Common myeloid progenitor, CD34-positive (primary cell): ENCODE measurements around the gene MAMLD1.
A peak's percentile ranks its signal among the peaks of the same experiment; 100 is the strongest.

Experiments
- CTCF ChIA-PET: fragments of 350-600 bp; sonication (Branson Sonifier 250); formaldehyde crosslinking; loops from one replicate; lab custom pipeline; 2021; ENCODE audit warnings: antibody characterized with exemption; lab: Charles Lee
- POLR2A ChIA-PET: fragments of 350-600 bp; sonication (Branson Sonifier 250); formaldehyde crosslinking; loops from one replicate; lab custom pipeline; 2021; ENCODE audit warnings: antibody characterized with exemption; lab: Charles Lee
- DNase-seq, 3 donors: peaks; one replicate each; pipeline versions ENCODE4 v3.0.0 to v3.0.0-alpha.2; 2013
- H3K27ac ChIP-seq, 2 experiments: 1 replicate in 1 of 2; 2 replicates in 1 of 2; pipeline ENCODE4 v1.7.0; 2013; ENCODE audit warnings: inconsistent platforms in 2 of 2, low read length in 2 of 2, mild to moderate bottlenecking in 2 of 2, low read depth in 1 of 2, moderate library complexity in 1 of 2; ENCODE audit not compliant: severe bottlenecking in 2 of 2, insufficient read depth in 1 of 2, poor library complexity in 1 of 2
- H3K27me3 ChIP-seq, 5 experiments: replicated peaks in 2 of 5; 1 replicate in 3 of 5; 2 replicates in 2 of 5; pipeline versions ENCODE4 v1.6.1 to v1.7.0; 2013; ENCODE audit warnings: low read length in 4 of 5, mild to moderate bottlenecking in 2 of 5, moderate library complexity in 2 of 5, inconsistent platforms in 1 of 5; ENCODE audit not compliant: insufficient read depth in 5 of 5, control insufficient read depth in 4 of 5
- H3K36me3 ChIP-seq, 4 experiments: 1 replicate in 2 of 4; 2 replicates in 2 of 4; pipeline versions ENCODE4 v1.6.1 to v1.7.0; 2013; ENCODE audit warnings: low read length in 3 of 4, control low read depth in 1 of 4, mild to moderate bottlenecking in 1 of 4; ENCODE audit not compliant: control insufficient read depth in 4 of 4, insufficient read depth in 4 of 4
- H3K4me1 ChIP-seq, 4 experiments: 1 replicate in 3 of 4; 2 replicates in 1 of 4; pipeline versions ENCODE4 v1.6.1 to v1.7.1; 2013; ENCODE audit warnings: low read length in 3 of 4, mild to moderate bottlenecking in 3 of 4, control low read depth in 1 of 4, inconsistent platforms in 1 of 4, moderate library complexity in 1 of 4; ENCODE audit not compliant: control insufficient read depth in 4 of 4, insufficient read depth in 4 of 4; ENCODE audit errors: control extremely low read depth in 1 of 4
- H3K4me3 ChIP-seq, 7 experiments: 1 replicate in 4 of 7; 2 replicates in 3 of 7; pipeline versions ENCODE4 v1.5.1 to v1.7.0; 2013; ENCODE audit warnings: mild to moderate bottlenecking in 7 of 7, low read length in 6 of 7, moderate library complexity in 6 of 7, inconsistent platforms in 2 of 7, low read depth in 2 of 7, control low read depth in 1 of 7; ENCODE audit not compliant: insufficient read depth in 4 of 7, control insufficient read depth in 1 of 7; ENCODE audit errors: extremely low read depth in 1 of 7
- H3K9me3 ChIP-seq, 5 experiments: 1 replicate in 4 of 5; 2 replicates in 1 of 5; pipeline versions ENCODE4 v1.6.1 to v1.7.1; 2013; ENCODE audit warnings: low read length in 4 of 5, mild to moderate bottlenecking in 2 of 5, inconsistent platforms in 1 of 5, low read depth in 1 of 5, moderate library complexity in 1 of 5; ENCODE audit not compliant: control insufficient read depth in 4 of 5, insufficient read depth in 2 of 5; ENCODE audit errors: control extremely low read depth in 1 of 5
- WGBS: methylation state at CpG from one replicate; pipeline ENCODE4 v1.1.5; 2013; ENCODE audit not compliant: insufficient coverage; 5-methylcytosine and 5-hydroxymethylcytosine counted together

MAMLD1 gene

DNA sequence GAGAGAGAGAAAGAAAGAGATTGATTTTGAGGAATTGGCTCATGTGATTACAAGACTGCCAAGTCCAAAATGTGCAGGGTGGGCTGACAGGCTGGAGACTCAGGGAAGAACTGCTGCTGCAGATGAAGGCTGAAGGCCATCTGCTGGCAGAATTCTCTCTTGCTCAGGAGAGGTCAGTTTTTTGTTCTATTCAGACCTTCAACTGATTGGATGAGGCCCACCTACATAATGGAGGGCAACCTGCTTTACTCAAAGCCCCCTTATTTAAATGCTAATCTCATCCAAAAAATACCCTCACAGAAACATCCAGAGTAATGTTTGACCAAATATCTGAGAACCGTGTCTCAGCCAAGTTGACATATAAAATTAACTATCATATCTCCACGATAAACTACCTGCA lies 38.2 kb upstream of the MAMLD1 start:
- H3K27ac ChIP-seq, result no peak overlapping the region
- WGBS, result 80% methylated on average over 1 of the region's 2 CpGs
- peaks cover 0 to 2% (median 0%) of the 10 kb centered on the region in 5 experiments for H3K9me3 ChIP-seq
- H3K27me3 ChIP-seq, result no peaks in the 10 kb centered on the region
- no peaks in the 10 kb centered on the region for H3K36me3 ChIP-seq
- H3K4me3 ChIP-seq, result no peak overlapping the region
- ChIA-PET CTCF (interaction anchor here (0.9 kb wide), 1 partner anchor 8 kb away, joined by 3 read pairs; no protein-coding TSS in a partner anchor), POLR2A (no interaction called here)
- H3K4me1 ChIP-seq, result peaks cover 2 to 25% (median 12%) of the 10 kb centered on the region in 4 experiments
- DNase-seq, result no peak

GRCh38 chrX:150326541-150327247 lies 36.4 kb upstream of the MAMLD1 start:
- ChIA-PET POLR2A (no interaction called here), CTCF (no interaction called here)
- Histone ChIP-seq H3K27me3 (no peaks in the 10 kb centered on the region), H3K27ac (no peak overlapping the region), H3K36me3 (no peaks in the 10 kb centered on the region), H3K9me3 (peaks cover 0 to 2% (median 0%) of the 10 kb centered on the region in 5 experiments), H3K4me1 (peaks cover 2 to 25% (median 12%) of the 10 kb centered on the region in 4 experiments), H3K4me3 (peak overlapping the region in 2 of 7 experiments; percentile 0 to 38)
- DNase-seq, result peak; percentile 19 to 77 (median 72)
- 46% methylated on average over 6 of the region's 7 CpGs for WGBS

DNA sequence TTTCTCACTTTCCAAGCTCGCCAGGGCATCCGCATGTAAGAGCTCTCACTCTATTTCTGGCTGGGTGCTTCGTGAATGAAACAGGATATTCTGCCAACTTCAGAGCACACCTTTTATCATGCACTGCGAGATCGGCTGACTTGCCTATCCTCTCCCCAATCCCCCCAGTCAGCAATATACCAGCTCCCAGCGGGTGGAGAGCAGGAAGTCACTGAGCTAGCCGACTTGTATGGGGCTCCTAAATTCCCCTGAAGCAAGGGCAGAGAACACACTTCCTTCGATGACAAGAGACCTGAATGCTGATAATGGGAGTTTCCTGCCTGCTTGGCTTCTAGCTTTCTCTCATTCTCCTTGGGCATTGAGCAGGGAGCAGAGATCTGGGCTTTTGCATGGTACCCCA lies 33.8 kb upstream of the MAMLD1 start:
- no peak for DNase-seq
- Histone ChIP-seq H3K27ac (no peak overlapping the region), H3K4me3 (no peak overlapping the region), H3K27me3 (no peaks in the 10 kb centered on the region), H3K9me3 (no peaks in the 10 kb centered on the region), H3K4me1 (peaks cover 2 to 25% (median 12%) of the 10 kb centered on the region in 4 experiments), H3K36me3 (no peaks in the 10 kb centered on the region)
- 49% methylated on average over 8 of the region's 8 CpGs for WGBS
- CTCF ChIA-PET, result no interaction called here
- POLR2A ChIA-PET, result no interaction called here

GRCh38 chrX:150329868-150330267 lies 33.2 kb upstream of the MAMLD1 start:
- 65% methylated on average over 1 of the region's 2 CpGs for WGBS
- H3K4me3 ChIP-seq, result no peak overlapping the region

DNA sequence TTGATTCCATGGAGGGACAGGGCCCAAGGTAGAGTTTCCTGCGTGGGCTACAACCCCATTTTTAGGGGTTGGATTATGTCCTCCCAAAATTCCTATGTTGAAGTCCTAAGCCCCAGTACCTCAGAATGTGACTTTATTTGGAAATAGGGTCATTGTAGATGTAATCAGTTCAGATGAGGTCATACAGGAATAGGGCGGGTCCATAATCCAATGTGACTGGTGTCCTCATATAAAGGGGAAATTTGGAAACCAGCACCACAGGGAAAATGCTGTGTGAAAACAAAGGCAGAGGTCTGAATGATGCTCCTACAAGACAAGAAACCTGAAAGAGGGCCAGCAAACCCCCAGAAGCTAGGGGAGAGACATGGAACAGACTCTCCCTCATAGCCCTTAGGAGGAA lies 31.1 kb upstream of the MAMLD1 start:
- Histone ChIP-seq H3K27ac (no peak overlapping the region), H3K9me3 (no peaks in the 10 kb centered on the region), H3K4me3 (no peak overlapping the region), H3K27me3 (no peaks in the 10 kb centered on the region), H3K36me3 (no peaks in the 10 kb centered on the region), H3K4me1 (peaks cover 0 to 4% (median 0%) of the 10 kb centered on the region in 4 experiments)
- POLR2A ChIA-PET, result no interaction called here
- DNase-seq, result no peak
- CTCF ChIA-PET, result no interaction called here
- WGBS, result 100% methylated on average over 2 of the region's 2 CpGs

More at GRCh38 chrX:150329868-150330267, 33.2 kb upstream of the MAMLD1 start:
- ChIA-PET CTCF (interaction anchor here (1.4 kb wide), 1 partner anchor 9 kb away, joined by 3 read pairs; no protein-coding TSS in a partner anchor), POLR2A (no interaction called here)
- no peaks in the 10 kb centered on the region for H3K9me3 ChIP-seq
- no peak for DNase-seq
- no peak overlapping the region for H3K27ac ChIP-seq
- no peaks in the 10 kb centered on the region for H3K27me3 ChIP-seq
- H3K4me1 ChIP-seq, result peaks cover 2 to 23% (median 12%) of the 10 kb centered on the region in 4 experiments
- H3K36me3 ChIP-seq, result no peaks in the 10 kb centered on the region

DNA sequence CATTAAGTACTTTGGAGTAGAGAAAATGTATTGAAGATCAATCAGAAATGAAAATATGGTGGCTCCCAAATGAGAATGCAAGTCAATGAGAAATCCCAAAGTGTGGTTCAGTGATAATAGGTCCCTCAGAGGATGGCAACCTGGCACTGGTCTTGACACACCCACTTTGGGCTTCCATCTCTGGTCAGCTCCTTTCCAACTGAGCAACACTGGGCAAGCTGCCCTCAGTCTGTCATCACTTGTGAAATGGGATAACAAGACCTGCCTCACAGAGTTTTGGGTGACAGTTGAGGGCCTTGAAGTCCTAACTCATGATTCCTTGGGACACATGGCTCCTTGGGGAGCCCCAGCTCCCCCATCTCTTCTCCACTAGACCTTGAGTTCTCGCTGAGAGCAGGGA lies 29.0 kb upstream of the MAMLD1 start:
- no peak overlapping the region for H3K27ac ChIP-seq

DNA sequence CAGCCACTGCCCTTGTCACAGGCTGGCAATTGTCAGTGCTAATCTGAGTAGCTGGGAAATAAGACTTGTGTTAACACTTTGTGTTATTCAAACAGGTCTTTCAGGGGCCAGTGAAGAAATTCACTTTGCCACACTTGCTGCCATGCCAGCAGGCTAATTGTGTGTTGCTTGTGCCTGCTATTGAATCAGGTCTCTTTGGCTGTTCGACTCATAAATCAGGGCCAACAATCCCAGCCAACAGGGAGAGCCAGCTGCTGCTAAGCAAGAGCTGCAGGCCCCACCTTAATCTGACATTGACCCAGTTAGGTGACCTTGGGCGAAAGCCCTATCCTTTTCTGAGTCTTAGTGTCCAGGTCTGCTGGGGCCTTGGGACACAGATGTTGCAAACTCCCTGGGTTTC lies 28.1 kb upstream of the MAMLD1 start:
- WGBS, result 65% methylated on average over 2 of the region's 2 CpGs
- Histone ChIP-seq H3K4me3 (no peak overlapping the region), H3K36me3 (no peaks in the 10 kb centered on the region), H3K9me3 (no peaks in the 10 kb centered on the region), H3K4me1 (no peaks in the 10 kb centered on the region), H3K27me3 (peaks cover 0 to 2% (median 0%) of the 10 kb centered on the region in 5 experiments), H3K27ac (no peak overlapping the region)
- DNase-seq, result no peak
- CTCF ChIA-PET, result no interaction called here
- POLR2A ChIA-PET, result no interaction called here

More for the DNA sequence above, 29.0 kb upstream of the MAMLD1 start:
- ChIA-PET POLR2A (no interaction called here), CTCF (interaction anchor here (1.3 kb wide), 1 partner anchor 10 kb away, joined by 3 read pairs; no protein-coding TSS in a partner anchor)
- no CpG with 5 or more reads among the region's 1 CpG for WGBS
- DNase-seq, result no peak
- Histone ChIP-seq H3K36me3 (no peaks in the 10 kb centered on the region), H3K4me1 (peaks cover 0 to 4% (median 0%) of the 10 kb centered on the region in 4 experiments), H3K9me3 (no peaks in the 10 kb centered on the region), H3K27me3 (peaks cover 0 to 2% (median 0%) of the 10 kb centered on the region in 5 experiments), H3K4me3 (no peak overlapping the region)
